ENCODE results near the gene SDF4.

GRCh38 chr1:1268284-1268682 is 36.5 kb upstream of the SDF4 start:
- TF ChIP-seq, protein P1, sequence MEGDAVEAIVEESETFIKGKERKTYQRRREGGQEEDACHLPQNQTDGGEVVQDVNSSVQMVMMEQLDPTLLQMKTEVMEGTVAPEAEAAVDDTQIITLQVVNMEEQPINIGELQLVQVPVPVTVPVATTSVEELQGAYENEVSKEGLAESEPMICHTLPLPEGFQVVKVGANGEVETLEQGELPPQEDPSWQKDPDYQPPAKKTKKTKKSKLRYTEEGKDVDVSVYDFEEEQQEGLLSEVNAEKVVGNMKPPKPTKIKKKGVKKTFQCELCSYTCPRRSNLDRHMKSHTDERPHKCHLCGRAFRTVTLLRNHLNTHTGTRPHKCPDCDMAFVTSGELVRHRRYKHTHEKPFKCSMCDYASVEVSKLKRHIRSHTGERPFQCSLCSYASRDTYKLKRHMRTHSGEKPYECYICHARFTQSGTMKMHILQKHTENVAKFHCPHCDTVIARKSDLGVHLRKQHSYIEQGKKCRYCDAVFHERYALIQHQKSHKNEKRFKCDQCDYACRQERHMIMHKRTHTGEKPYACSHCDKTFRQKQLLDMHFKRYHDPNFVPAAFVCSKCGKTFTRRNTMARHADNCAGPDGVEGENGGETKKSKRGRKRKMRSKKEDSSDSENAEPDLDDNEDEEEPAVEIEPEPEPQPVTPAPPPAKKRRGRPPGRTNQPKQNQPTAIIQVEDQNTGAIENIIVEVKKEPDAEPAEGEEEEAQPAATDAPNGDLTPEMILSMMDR (conservative IDR thresholded peaks at IDR 0.05) = no peak
- no peak for TF ChIP-seq ZFX (IDR thresholded peaks at IDR 0.05)
